HCT116 (cell line): ENCODE measurements around the gene MRAS. TPM values are rescaled to one million over a fixed set of nuclear protein-coding genes. Genes with fewer than 3 reads are reported as not detected.

Experiments used
- ATAC-seq: fragments of 200-7000 bp; cut with Tn5 transposase; 2 replicates; pipeline ENCODE4 v1.9.1; 2020; ENCODE audit warnings: mild to moderate bottlenecking, moderate library complexity
- BruUV-seq: library from RNA; stranded (reverse); fragments of 400-500 nt; replicated peaks from 2 replicates; lab custom pipeline; 2021; lab: Mats Ljungman, UMichigan
- CTCF ChIA-PET: fragments of 300-600 bp; sonication (Branson Sonifier 250); formaldehyde crosslinking; loops from one replicate; lab custom pipeline; 2021; ENCODE audit warnings: antibody characterized with exemption; lab: Charles Lee
- POLR2A ChIA-PET: fragments of 300-600, 350-600 bp; sonication (Branson Sonifier 250); formaldehyde crosslinking; loops from one replicate; lab custom pipeline; 2021; ENCODE audit warnings: antibody characterized with exemption; lab: Charles Lee
- RAD21 ChIA-PET, 2 experiments: fragments of 300-600 bp; sonication (Branson Sonifier 250); formaldehyde crosslinking; loops; one replicate each; lab custom pipeline; 2023; ENCODE audit warnings: low total read pairs in 2 of 2; ENCODE audit not compliant: uncharacterized antibody in 2 of 2, unreplicated experiment in 2 of 2, low non-redundant PET in 1 of 2; lab: Charles Lee
- DNase-seq: peaks from one replicate; pipeline ENCODE4 v3.0.0-alpha.2; 2010; ENCODE audit warnings: low read depth, low spot score
- H2AFZ ChIP-seq: fragments of 200-600 bp; shearing (Covaris generic), sonication (generic); 2 replicates; pipeline ENCODE4 v1.6.1; 2017; ENCODE audit warnings: low read depth, mixed run types, mixed read lengths, antibody characterized with exemption, low read length; ENCODE audit not compliant: poor library complexity, severe bottlenecking
- H3K27ac ChIP-seq: 2 replicates; pipeline ENCODE4 v1.5.1; 2012; ENCODE audit warnings: low read depth, low read length
- H3K27me3 ChIP-seq: fragments of 200-600 bp; sonication (generic); 2 replicates; pipeline ENCODE4 v1.6.1; 2016; ENCODE audit warnings: mixed run types, low read length, mixed read lengths; ENCODE audit not compliant: insufficient read depth
- H3K36me3 ChIP-seq, 2 experiments: fragments of 200-500 bp in 1 of 2; fragments of 200-600 bp in 1 of 2; sonication (Bioruptor generic) in 1 of 2; sonication (generic) in 1 of 2; 2 replicates each; pipeline versions ENCODE4 v1.5.1 to v1.6.1; 2014 to 2016; ENCODE audit warnings: low read length in 2 of 2, inconsistent platforms in 1 of 2, mixed read lengths in 1 of 2, mixed run types in 1 of 2; ENCODE audit not compliant: insufficient read depth in 2 of 2, control insufficient read depth in 1 of 2
- H3K4me1 ChIP-seq, 2 experiments: fragments of 200-600 bp in 1 of 2; sonication (generic) in 1 of 2; 2 replicates each; pipeline versions ENCODE4 v1.5.1 to v1.6.1; 2012 to 2017; ENCODE audit warnings: low read length in 2 of 2, inconsistent platforms in 1 of 2, mild to moderate bottlenecking in 1 of 2, mixed read lengths in 1 of 2, mixed run types in 1 of 2, moderate library complexity in 1 of 2; ENCODE audit not compliant: insufficient read depth in 2 of 2, control insufficient read depth in 1 of 2
- H3K4me2 ChIP-seq: fragments of 200-600 bp; sonication (generic); 2 replicates; pipeline ENCODE4 v1.6.1; 2017; ENCODE audit warnings: mixed run types, low read length, mixed read lengths
- H3K4me3 ChIP-seq, 2 experiments: fragments of 200-600 bp in 1 of 2; sonication (generic) in 1 of 2; replicated peaks in 1 of 2; 2 replicates each; pipeline ENCODE4 v1.5.1; 2011 to 2016; ENCODE audit warnings: low read length in 2 of 2, control low read depth in 1 of 2, low read depth in 1 of 2, mild to moderate bottlenecking in 1 of 2, mixed read lengths in 1 of 2, mixed run types in 1 of 2
- H3K79me2 ChIP-seq: fragments of 200-600 bp; sonication (generic); 2 replicates; pipeline ENCODE4 v1.6.1; 2017; ENCODE audit warnings: mild to moderate bottlenecking, mixed run types, low read length, moderate library complexity, mixed read lengths; ENCODE audit not compliant: insufficient read depth
- H3K9ac ChIP-seq: fragments of 200-600 bp; sonication (generic); 2 replicates; pipeline ENCODE4 v1.6.1; 2016; ENCODE audit warnings: low read length, mixed read lengths
- H3K9me2 ChIP-seq: fragments of 200-600 bp; sonication (generic), shearing (Covaris generic); 2 replicates; pipeline ENCODE4 v1.6.1; 2017; ENCODE audit warnings: mixed run types, mild to moderate bottlenecking, moderate library complexity; ENCODE audit not compliant: insufficient read depth
- H3K9me3 ChIP-seq, 2 experiments: fragments of 200-500 bp in 1 of 2; fragments of 200-600 bp in 1 of 2; sonication (Bioruptor generic) in 1 of 2; sonication (generic) in 1 of 2; 2 replicates each; pipeline ENCODE4 v1.6.1; 2014 to 2017; ENCODE audit warnings: low read length in 2 of 2, mixed read lengths in 2 of 2, inconsistent platforms in 1 of 2, low read depth in 1 of 2, mild to moderate bottlenecking in 1 of 2, mixed run types in 1 of 2, moderate library complexity in 1 of 2; ENCODE audit not compliant: control insufficient read depth in 1 of 2, insufficient read depth in 1 of 2
- H4K20me1 ChIP-seq: fragments of 200-600 bp; sonication (generic), shearing (Covaris generic); 2 replicates; pipeline ENCODE4 v1.6.1; 2017; ENCODE audit warnings: mixed run types, mild to moderate bottlenecking, moderate library complexity; ENCODE audit not compliant: insufficient read depth
- CTCF ChIP-seq, 3 experiments: fragments of 200-600 bp in 1 of 3; sonication (generic) in 1 of 3; IDR thresholded peaks in 2 of 3; conservative IDR thresholded peaks in 1 of 3; 2 replicates each; pipeline ENCODE4 v1.5.1; 2012 to 2017; ENCODE audit warnings: low read depth in 2 of 3, low read length in 2 of 3, antibody characterized with exemption in 1 of 3, borderline replicate concordance in 1 of 3, control low read depth in 1 of 3, mild to moderate bottlenecking in 1 of 3, mixed read lengths in 1 of 3, mixed run types in 1 of 3, moderate library complexity in 1 of 3; ENCODE audit not compliant: insufficient read depth in 1 of 3
- ELF1 ChIP-seq: IDR thresholded peaks from 2 replicates; pipeline ENCODE4 v1.6.1; 2012; ENCODE audit warnings: low read depth, borderline replicate concordance
- JUND ChIP-seq: IDR thresholded peaks from 2 replicates; pipeline ENCODE4 v1.6.1; 2012
- POLR2A ChIP-seq: IDR thresholded peaks from 2 replicates; pipeline ENCODE4 v1.7.0; 2011; ENCODE audit warnings: borderline replicate concordance; ENCODE audit not compliant: insufficient read depth, insufficient read length; ENCODE audit errors: extremely low read depth
- RAD21 ChIP-seq: IDR thresholded peaks from 2 replicates; pipeline ENCODE4 v1.6.1; 2012; ENCODE audit warnings: low read depth, mild to moderate bottlenecking
- SRF ChIP-seq: IDR thresholded peaks from 2 replicates; pipeline ENCODE4 v1.6.1; 2012; ENCODE audit warnings: low read depth
- intact Hi-C: fragments of 100-400 bp; cut with micrococcal nuclease; formaldehyde crosslinking; loops from 2 replicates; pipeline ENCODE4 v1.10.0; 2022
- total RNA-seq: library from RNA; stranded (reverse); gene quantifications from one replicate; pipeline ENCODE4 v1.2.1, GENCODE V29; 2021; ENCODE audit not compliant: unreplicated experiment

Gene MRAS
- total RNA-seq, 1 experiment from 2014 or later = 13.5 TPM

- no peak overlapping the region for H3K27ac ChIP-seq
- no peaks in the 10 kb centered on the region for H4K20me1 ChIP-seq
- H3K4me1 ChIP-seq = no peaks in the 10 kb centered on the region
- no peaks in the 10 kb centered on the region for H3K27me3 ChIP-seq
- POLR2A ChIA-PET = no interaction called here
- H3K36me3 ChIP-seq = no peaks in the 10 kb centered on the region
- TF ChIP-seq POLR2A (no peak), SRF (no peak), CTCF (IDR thresholded peaks at IDR 0.05 in 2 of 3, conservative IDR thresholded peaks at IDR 0.05 in 1 of 3; ENCODE audit: borderline replicate concordance in 1 of 3, insufficient read depth in 1 of 3, low read depth in 2 of 3, low read length in 2 of 3) (no peak)
- DNase-seq (no peak), ATAC-seq (no peak)
- RAD21 ChIA-PET = no interaction called here
- H2AFZ ChIP-seq = no peak overlapping the region
- BruUV-seq = no TSS peak
- no peaks in the 10 kb centered on the region for H3K9me2 ChIP-seq
- H3K9me3 ChIP-seq = no peaks in the 10 kb centered on the region
- H3K4me3 ChIP-seq = no peak overlapping the region
- intact Hi-C loops = no loop called here
- no peaks in the 10 kb centered on the region for H3K79me2 ChIP-seq
- no peak overlapping the region for H3K9ac ChIP-seq
- CTCF ChIA-PET = interaction anchor here (0.6 to 0.9 kb wide), 2 partner anchors 17 to 259 kb away, joined by 4 to 5 read pairs; no protein-coding TSS in a partner anchor
- no peak overlapping the region for H3K4me2 ChIP-seq
Measured at GRCh38 chr3:138400651-138401070, 52.3 kb downstream of the MRAS start.

DNA sequence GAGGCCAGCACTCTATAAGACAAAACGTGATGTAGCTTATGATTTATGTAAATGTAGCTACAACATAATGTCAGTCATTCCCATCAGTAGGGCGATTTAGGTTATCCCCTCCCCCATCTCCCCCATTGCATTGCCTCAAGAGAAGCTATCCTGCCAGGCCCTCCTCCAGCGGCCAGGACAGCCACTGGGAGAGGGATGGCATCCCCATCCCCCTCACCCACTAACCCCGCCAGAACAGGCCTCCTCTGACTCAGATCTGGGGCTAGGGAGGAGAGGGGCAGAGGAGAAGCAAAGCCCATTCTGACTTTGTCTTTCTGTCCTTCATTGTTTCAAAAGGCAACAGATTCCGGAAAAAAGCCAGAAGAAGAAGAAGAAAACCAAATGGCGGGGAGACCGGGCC lies 53.5 kb downstream of the MRAS start:
- Histone ChIP-seq H3K36me3 (no peaks in the 10 kb centered on the region), H3K4me1 (no peaks in the 10 kb centered on the region), H3K27me3 (no peaks in the 10 kb centered on the region), H3K9ac (no peak overlapping the region), H4K20me1 (no peaks in the 10 kb centered on the region), H3K4me2 (no peak overlapping the region), H3K27ac (no peak overlapping the region), H3K9me2 (no peaks in the 10 kb centered on the region), H3K79me2 (no peaks in the 10 kb centered on the region), H3K9me3 (no peaks in the 10 kb centered on the region), H3K4me3 (no peak overlapping the region), H2AFZ (no peak overlapping the region)
- ChIA-PET CTCF (interaction anchor here (1.4 kb wide), 1 partner anchor 514 kb away, joined by 4 read pairs; no protein-coding TSS in a partner anchor), RAD21 (no interaction called here), POLR2A (no interaction called here)
- intact Hi-C loops = no loop called here
- ATAC-seq (no peak), DNase-seq (no peak)
- BruUV-seq = no TSS peak
- TF ChIP-seq ELF1 (no peak), POLR2A (no peak), JUND (no peak), RAD21 (no peak)
